ENCODE measurements around the gene LGALS13.
"Not testable (repeated sequence)": the region's sequence is repeated elsewhere in the genome, so short reads cannot be mapped to it uniquely, and the experiment has no call there.

The LGALS13 gene

DNA sequence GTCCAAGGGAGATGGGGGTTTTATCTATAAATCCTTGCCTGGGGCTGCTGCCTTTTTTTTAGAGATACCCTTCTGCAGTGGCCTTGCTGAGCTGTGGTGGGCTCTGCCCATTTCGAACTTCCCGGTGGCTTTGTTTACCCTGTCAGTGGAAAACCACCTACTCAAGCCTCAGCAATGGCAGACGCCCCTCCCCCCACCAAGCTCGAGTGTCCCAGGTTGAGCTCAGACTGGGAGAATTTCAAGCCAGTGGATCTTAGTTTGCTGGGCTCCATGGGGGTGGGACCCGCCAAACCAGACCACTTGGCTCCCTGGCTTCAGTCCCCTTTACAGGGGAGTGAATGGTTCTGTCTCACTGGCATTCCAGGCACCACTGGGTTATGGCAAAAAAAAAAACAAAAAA lies 21.6 kb downstream of the LGALS13 start:
- DNase-seq: no peak

- DNase-seq: not testable (repeated sequence)
These were observed 25.3 kb downstream of the LGALS13 start for GRCh38 chr19:39627631-39628030.

GRCh38 chr19:39631178-39631577 lies 28.9 kb downstream of the LGALS13 start:
- no peak for DNase-seq

DNA sequence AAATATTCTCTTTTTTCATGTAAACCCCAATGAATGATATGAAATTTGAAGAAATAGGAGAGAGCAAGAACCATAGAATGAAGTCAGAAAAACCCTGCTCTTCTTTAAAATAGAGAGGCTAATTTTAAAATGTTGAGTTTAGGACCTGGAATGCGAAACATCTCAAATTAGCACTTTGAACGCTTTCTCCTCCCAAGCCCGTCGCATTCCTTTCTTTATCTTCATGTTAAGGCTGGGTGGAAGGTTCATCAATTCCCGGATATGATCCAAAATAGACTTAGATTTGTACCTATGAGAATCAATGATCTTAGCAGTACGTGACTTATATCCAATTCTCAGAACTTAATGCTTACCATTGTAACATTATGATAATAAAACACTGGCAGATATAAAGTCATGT lies 29.3 kb downstream of the LGALS13 start:
- DNase-seq: no peak

DNA sequence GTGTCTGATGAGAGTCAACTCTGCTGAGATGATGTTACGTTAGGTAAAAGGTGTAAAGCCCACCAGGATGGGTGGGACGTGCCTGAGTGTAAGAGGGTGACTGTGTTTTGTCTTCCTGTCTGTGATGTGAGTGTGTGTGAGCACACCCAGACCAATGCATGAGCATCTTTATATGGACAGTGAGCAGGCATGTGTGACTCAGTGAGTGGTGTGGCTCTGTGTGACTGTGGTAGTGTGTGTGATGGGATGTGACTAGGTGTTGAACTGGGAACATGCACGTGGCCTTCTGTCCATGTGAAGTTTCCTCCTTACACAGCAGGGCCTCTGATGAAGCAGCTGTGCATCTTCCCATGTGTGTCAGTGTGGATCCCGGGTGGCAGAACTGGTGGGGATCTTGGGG lies 35.6 kb downstream of the LGALS13 start:
- no peak for DNase-seq

GRCh38 chr19:39641773-39642172 lies 39.4 kb downstream of the LGALS13 start:
- DNase-seq: no peak

- no peak for DNase-seq
These were observed 41.3 kb downstream of the LGALS13 start for GRCh38 chr19:39643591-39643990.

- no peak for DNase-seq
These were observed 43.6 kb downstream of the LGALS13 start for GRCh38 chr19:39645800-39646411.

DNA sequence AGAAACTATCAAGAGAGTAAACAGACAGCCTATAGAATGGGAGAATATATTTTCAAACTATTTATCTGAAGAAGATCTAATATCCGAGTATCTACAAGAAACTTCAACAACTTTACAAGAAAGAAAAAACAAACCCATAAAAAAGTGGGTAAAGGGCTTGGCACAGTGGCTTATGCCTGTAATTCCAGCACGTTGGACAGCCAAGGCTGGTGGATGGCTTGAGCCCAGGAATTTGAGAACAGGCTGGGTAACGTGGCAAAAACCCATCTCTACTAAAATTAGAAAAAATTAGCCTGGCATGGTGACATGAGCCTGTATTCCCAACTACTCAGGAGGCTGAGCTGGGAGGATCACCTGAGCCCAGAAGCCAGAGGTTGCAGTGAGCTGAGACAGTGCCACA lies 45.6 kb downstream of the LGALS13 start:
- DNase-seq: no peak

DNA sequence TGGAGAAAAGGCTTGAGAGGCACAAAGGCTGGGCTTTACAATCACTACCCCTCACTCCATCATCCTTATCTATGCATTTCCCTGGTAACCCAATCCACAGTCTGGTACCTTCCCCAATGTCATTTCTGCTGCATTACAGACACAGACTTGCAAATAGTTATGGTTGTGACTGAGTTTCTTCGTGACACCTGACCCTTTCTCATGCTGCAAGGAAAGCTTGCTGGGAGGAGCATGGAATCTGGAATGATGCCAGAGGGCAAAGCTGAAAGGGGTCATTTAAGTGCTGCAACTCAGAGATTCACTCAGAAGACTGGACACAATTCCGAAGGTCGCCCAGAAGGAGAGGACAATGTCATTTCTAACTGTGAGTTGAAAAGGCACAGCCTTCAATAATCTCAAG lies 53.3 kb downstream of the LGALS13 start, which contains the start of gene LGALS16:
LGALS16 (plus strand) TSS at position 301 of the 400 bp plus-strand sequence; CDS start at position 350, 49 bp downstream.
- no peak for DNase-seq
